HG03060 (cell line): ENCODE results near the gene TRMT1.
"Not testable (repeated sequence)": the region's sequence is repeated elsewhere in the genome, so short reads cannot be mapped to it uniquely, and the experiment has no call there.

Experiments used
- ATAC-seq: cut with Tn5 transposase; IDR thresholded peaks from one replicate; pipeline ENCODE4 v1.9.1; 2021; ENCODE audit warnings: low read depth, moderate number of reproducible peaks; ENCODE audit not compliant: unreplicated experiment

TRMT1 gene

GRCh38 chr19:13116282-13117175, at the start of gene TRMT1:
TSS of gene TRMT1 (minus strand) at chr19:13116740. CDS start at chr19:13116399, 341 bp downstream.
- no peak for ATAC-seq

- not testable (repeated sequence) for ATAC-seq
Measured at GRCh38 chr19:13166151-13166550, 49.6 kb upstream of the TRMT1 start.

GRCh38 chr19:13165162-13165997, 48.8 kb upstream of the TRMT1 start:
- no peak for ATAC-seq

GRCh38 chr19:13164343-13165161, 48.0 kb upstream of the TRMT1 start:
- no peak for ATAC-seq

- ATAC-seq, result no peak
Measured at GRCh38 chr19:13163609-13164342, 47.2 kb upstream of the TRMT1 start.

- ATAC-seq, result no peak
Measured at GRCh38 chr19:13162724-13163608, 46.4 kb upstream of the TRMT1 start.

GRCh38 chr19:13160557-13160956, 44.0 kb upstream of the TRMT1 start:
- no peak for ATAC-seq

GRCh38 chr19:13159713-13160112, 43.2 kb upstream of the TRMT1 start:
- no peak for ATAC-seq

GRCh38 chr19:13155472-13156359, 39.2 kb upstream of the TRMT1 start:
- no peak for ATAC-seq

- ATAC-seq, result no peak
Measured at GRCh38 chr19:13154911-13155471, 38.5 kb upstream of the TRMT1 start.

- no peak for ATAC-seq
Measured at GRCh38 chr19:13154241-13154778, 37.8 kb upstream of the TRMT1 start.

- ATAC-seq, result no peak
Measured at GRCh38 chr19:13153569-13154240, 37.2 kb upstream of the TRMT1 start.

GRCh38 chr19:13152974-13153568, 36.5 kb upstream of the TRMT1 start:
- peak; percentile 20 for ATAC-seq

- no peak for ATAC-seq
Measured at GRCh38 chr19:13152356-13152973, 35.9 kb upstream of the TRMT1 start.

GRCh38 chr19:13151605-13152355, 35.2 kb upstream of the TRMT1 start:
- ATAC-seq, result peak; percentile 21
